GM10266 (cell line): ENCODE results near the gene PSMG4.

Source experiments
- DNase-seq: peaks from one replicate; pipeline ENCODE4 v3.0.0; 2012; ENCODE audit errors: extremely low spot score
- CTCF ChIP-seq: IDR thresholded peaks from 2 replicates; pipeline ENCODE4 v1.5.1; 2012; ENCODE audit warnings: mild to moderate bottlenecking, low read depth; ENCODE audit not compliant: control insufficient read depth, insufficient read depth; ENCODE audit errors: missing control alignments

Gene PSMG4

GRCh38 chr6:3277251-3277650 lies 18.5 kb downstream of the PSMG4 start:
- TF ChIP-seq CTCF, result no peak
- DNase-seq, result no peak

GRCh38 chr6:3277851-3278416 lies 19.2 kb downstream of the PSMG4 start:
- no peak for TF ChIP-seq CTCF
- DNase-seq, result no peak

- TF ChIP-seq CTCF, result no peak
- no peak for DNase-seq
Observed at GRCh38 chr6:3278691-3279090, 19.9 kb downstream of the PSMG4 start.

GRCh38 chr6:3280091-3280490 lies 21.3 kb downstream of the PSMG4 start:
- TF ChIP-seq CTCF, result no peak
- no peak for DNase-seq

GRCh38 chr6:3280866-3281465 lies 22.2 kb downstream of the PSMG4 start:
- no peak for TF ChIP-seq CTCF
- no peak for DNase-seq

- no peak for DNase-seq
Observed at GRCh38 chr6:3281631-3282475, 23.1 kb downstream of the PSMG4 start.

More at GRCh38 chr6:3281631-3282475, 23.1 kb downstream of the PSMG4 start:
- TF ChIP-seq CTCF, result no peak
